Smooth muscle cell of the brain vasculature (primary cell): ENCODE results near the gene SLC24A5.

Source experiments
- DNase-seq: peaks from one replicate; pipeline ENCODE4 v3.0.0-alpha.2; 2012; ENCODE audit warnings: low read depth, low spot score

SLC24A5 gene

GRCh38 chr15:48120745-48121144 lies at the start of gene SLC24A5:
Gene SLC24A5, plus strand, starts transcription at chr15:48120990. Its CDS starts 55 bp downstream, at chr15:48121045.
- no peak for DNase-seq

- no peak for DNase-seq
Measured at GRCh38 chr15:48072941-48073340, 47.8 kb upstream of the SLC24A5 start.

- DNase-seq = no peak
Measured at GRCh38 chr15:48073881-48074280, 46.9 kb upstream of the SLC24A5 start.

- DNase-seq = peak; percentile 45
Measured at GRCh38 chr15:48076454-48076853, 44.3 kb upstream of the SLC24A5 start.

GRCh38 chr15:48077616-48078184 lies 43.1 kb upstream of the SLC24A5 start:
- no peak for DNase-seq

- no peak for DNase-seq
Measured at GRCh38 chr15:48084759-48085590, 35.8 kb upstream of the SLC24A5 start.

- DNase-seq = no peak
Measured at GRCh38 chr15:48085591-48085930, 35.2 kb upstream of the SLC24A5 start.

GRCh38 chr15:48086133-48086532 lies 34.7 kb upstream of the SLC24A5 start:
- DNase-seq = no peak

DNA sequence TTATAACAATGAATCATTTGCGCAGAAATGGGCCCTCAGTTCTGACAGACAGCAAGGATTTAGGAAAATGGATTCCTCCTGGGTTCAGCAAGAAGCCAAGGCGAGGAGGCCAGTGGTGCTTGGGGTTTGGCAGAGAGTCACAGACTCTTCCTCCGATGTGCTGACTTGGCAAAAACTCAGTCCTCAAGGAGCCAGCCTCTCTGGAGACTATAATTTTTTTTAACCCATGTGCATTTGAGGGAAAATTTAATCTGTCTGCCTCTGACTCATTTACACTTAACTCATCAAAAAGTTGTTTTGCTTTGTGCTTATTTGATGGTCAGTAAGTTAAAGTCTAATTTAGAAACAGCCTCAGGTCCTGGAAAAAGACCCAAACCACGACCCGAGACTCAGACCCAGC lies 34.2 kb upstream of the SLC24A5 start:
- no peak for DNase-seq

DNA sequence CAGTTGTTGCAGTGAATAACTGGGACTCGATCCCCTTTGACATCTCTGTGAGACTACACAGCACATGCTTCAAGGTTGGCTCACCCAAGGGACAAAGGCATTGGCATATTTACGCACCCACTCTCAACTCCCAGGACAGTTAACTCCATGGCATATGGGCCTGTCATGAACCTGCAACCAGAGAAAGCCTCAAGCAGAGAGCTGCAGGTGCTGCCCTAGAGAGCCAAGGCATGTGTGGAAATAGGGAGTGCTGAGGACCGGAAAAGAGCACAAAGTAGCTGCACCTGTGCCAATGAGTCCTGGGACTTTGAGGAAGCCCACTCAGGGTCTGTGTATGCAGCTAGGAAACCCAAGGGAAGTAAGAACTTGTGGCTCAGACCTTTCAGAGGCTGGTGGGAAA lies 32.9 kb upstream of the SLC24A5 start:
- DNase-seq = no peak

- DNase-seq = no peak
Measured at GRCh38 chr15:48089702-48090101, 31.1 kb upstream of the SLC24A5 start.

- DNase-seq = no peak
Measured at GRCh38 chr15:48090115-48090514, 30.7 kb upstream of the SLC24A5 start.

GRCh38 chr15:48090666-48091065 lies 30.1 kb upstream of the SLC24A5 start:
- no peak for DNase-seq

- DNase-seq = no peak
Measured at GRCh38 chr15:48091522-48091921, 29.3 kb upstream of the SLC24A5 start.

DNA sequence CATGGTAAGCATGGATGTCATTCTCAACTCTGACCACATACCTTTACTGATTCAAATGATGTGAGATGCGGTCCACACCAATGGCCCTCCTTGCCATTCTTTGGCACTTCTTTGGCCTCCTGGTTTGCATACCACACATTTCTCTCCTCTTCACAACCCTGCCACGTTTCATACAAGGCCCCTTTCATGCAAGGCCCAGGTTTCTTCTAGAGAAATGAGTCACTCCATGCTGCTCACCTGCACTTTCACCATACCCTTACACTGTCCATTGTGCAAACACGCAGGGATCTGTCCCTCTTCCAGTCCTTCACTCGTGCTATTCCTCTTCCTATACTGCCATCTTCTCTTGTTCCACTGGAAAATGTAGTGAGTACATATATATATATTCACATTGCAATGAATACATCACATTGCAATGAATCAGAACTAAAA lies 24.4 kb upstream of the SLC24A5 start:
- no peak for DNase-seq

DNA sequence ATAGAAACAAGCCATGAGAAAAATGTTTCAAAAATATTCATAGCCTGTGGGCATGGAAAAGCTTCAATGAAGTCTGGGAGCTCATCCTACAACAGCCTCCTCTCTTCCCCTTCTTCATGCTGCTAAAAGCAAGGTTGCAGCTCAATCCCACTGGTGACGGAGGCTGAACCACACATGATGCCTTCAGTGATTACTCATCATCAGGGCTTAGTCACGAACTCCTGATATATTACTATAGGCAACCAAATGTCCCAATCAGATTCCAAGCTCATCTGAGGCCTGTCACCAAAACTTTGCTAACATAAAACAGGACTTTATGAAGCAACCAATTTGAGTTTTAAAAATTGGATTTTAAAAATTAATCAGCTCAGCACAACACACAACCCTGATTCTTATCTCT lies 24.0 kb upstream of the SLC24A5 start:
- DNase-seq = no peak

- DNase-seq = no peak
Measured at GRCh38 chr15:48097264-48097663, 23.5 kb upstream of the SLC24A5 start.

GRCh38 chr15:48101376-48101961 lies 19.3 kb upstream of the SLC24A5 start:
- DNase-seq = no peak

DNA sequence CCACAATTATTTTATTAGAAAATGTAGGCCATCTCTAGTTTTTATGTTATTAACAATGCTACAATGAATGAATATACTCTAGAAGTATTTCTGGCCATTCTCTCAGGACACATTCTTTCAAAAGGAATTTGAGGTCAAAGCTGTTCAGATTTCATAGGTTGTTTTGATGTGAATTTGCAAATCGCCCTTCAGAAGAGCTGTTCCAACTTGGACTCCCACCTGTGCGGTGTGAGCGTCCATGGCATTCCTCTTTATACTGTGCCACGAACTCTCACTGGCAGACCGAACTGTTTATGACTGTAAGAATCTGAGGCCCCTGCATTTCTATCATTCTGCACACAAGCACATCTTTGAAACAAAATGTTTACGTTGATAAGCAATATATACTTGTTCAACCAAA lies 18.6 kb upstream of the SLC24A5 start:
- DNase-seq = no peak

- no peak for DNase-seq
Measured at GRCh38 chr15:48103647-48104046, 17.1 kb upstream of the SLC24A5 start.

DNA sequence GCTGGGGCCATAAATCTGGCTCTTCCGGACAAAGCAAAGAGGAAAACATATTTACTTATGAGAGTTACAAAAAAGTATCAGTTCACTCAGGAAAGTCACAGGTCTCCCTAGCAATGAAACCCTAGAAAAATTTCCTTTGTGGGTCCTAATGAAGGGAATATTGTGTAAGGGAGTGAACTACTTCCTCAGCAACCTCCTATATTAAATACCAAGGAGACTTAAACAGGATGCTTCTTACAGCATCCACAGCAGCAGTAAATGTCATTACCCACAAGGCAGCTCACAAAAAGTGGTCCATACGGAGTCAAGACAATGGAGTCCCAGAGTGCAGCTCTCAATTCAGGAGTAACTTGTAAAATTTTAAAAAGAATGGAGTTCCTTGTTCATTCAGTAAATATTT lies 14.9 kb upstream of the SLC24A5 start:
- no peak for DNase-seq

- DNase-seq = no peak
Measured at GRCh38 chr15:48109212-48109611, 11.6 kb upstream of the SLC24A5 start.
